Measurements from ENCODE around the gene MYO3B.

MYO3B gene

DNA sequence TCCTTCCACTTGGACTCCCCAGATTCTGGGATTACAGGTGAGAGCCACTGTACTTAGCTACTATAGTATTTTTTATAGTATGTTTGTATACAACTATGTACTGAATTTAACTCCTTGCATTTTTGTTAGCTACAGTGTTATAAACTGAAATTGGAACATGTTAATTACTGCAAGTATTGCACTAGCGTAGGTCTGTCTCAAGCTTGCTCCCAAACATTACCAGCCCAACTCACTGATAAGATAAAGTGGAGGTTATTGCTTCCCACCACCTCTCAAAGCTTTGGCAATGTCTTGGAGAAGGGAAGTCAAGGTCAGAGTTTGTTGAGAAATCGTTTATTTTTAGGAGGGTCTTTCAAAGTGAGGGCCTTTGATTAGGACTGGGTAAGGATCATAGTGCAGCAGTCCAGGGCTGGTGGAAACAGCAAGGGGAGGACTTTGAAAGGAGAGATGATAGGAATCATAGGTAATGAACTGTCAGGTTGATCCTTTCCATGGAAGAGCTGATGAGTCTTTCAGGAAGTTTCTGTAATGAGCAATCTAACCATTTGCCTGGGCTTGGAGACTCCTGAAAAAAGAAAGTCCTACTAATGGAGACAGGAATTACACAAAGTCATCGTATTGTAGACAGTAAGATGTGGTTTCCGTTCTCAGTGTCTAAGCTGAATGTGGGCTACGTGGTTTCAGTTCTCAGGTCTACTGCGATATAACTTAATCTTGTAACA lies 257.1 kb downstream of the MYO3B start:
- no peaks in the 10 kb centered on the region for H3K79me2 ChIP-seq (ENCODE audit: insufficient read depth, low read length)
- ATAC-seq (ENCODE audit: insufficient read depth, low read depth) (peak; percentile 97), DNase-seq (peak; percentile 21)
- no peaks in the 10 kb centered on the region for H3K36me3 ChIP-seq (ENCODE audit: insufficient read depth, low read length)
- H3K4me2 ChIP-seq (ENCODE audit: insufficient read depth, low read length), result no peak overlapping the region
- no peak overlapping the region for H3K27ac ChIP-seq (ENCODE audit: low read length)
- no peak overlapping the region for H3K9ac ChIP-seq (ENCODE audit: low read depth, low read length)
- H3K4me3 ChIP-seq (ENCODE audit: low read depth in 1 of 2, low read length in 2 of 2), result no peak overlapping the region
- peaks cover 16% of the 10 kb centered on the region for H3K4me1 ChIP-seq (ENCODE audit: insufficient read depth, low read length)
- no peak overlapping the region for H2AFZ ChIP-seq (ENCODE audit: low read depth, low read length)
- H4K20me1 ChIP-seq (ENCODE audit: insufficient read depth, low read length), result 0 out of 2 replicates have a peak, but pooled peaks cover 3% of the 10 kb centered on the region
- TF ChIP-seq, protein P1, sequence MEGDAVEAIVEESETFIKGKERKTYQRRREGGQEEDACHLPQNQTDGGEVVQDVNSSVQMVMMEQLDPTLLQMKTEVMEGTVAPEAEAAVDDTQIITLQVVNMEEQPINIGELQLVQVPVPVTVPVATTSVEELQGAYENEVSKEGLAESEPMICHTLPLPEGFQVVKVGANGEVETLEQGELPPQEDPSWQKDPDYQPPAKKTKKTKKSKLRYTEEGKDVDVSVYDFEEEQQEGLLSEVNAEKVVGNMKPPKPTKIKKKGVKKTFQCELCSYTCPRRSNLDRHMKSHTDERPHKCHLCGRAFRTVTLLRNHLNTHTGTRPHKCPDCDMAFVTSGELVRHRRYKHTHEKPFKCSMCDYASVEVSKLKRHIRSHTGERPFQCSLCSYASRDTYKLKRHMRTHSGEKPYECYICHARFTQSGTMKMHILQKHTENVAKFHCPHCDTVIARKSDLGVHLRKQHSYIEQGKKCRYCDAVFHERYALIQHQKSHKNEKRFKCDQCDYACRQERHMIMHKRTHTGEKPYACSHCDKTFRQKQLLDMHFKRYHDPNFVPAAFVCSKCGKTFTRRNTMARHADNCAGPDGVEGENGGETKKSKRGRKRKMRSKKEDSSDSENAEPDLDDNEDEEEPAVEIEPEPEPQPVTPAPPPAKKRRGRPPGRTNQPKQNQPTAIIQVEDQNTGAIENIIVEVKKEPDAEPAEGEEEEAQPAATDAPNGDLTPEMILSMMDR (IDR thresholded peaks at IDR 0.05; ENCODE audit: borderline replicate concordance, extremely low read depth, low read length, poor library complexity, severe bottlenecking), result no peak
- TF ChIP-seq EZH2 (IDR thresholded peaks at IDR 0.05; ENCODE audit: borderline replicate concordance, low read depth, low read length, severe bottlenecking), result no peak
- H3K9me3 ChIP-seq (ENCODE audit: insufficient read depth, low read length, severe bottlenecking), result no peaks in the 10 kb centered on the region
- peaks cover 7% of the 10 kb centered on the region for H3K27me3 ChIP-seq (ENCODE audit: insufficient read depth, low read length, poor library complexity)

DNA sequence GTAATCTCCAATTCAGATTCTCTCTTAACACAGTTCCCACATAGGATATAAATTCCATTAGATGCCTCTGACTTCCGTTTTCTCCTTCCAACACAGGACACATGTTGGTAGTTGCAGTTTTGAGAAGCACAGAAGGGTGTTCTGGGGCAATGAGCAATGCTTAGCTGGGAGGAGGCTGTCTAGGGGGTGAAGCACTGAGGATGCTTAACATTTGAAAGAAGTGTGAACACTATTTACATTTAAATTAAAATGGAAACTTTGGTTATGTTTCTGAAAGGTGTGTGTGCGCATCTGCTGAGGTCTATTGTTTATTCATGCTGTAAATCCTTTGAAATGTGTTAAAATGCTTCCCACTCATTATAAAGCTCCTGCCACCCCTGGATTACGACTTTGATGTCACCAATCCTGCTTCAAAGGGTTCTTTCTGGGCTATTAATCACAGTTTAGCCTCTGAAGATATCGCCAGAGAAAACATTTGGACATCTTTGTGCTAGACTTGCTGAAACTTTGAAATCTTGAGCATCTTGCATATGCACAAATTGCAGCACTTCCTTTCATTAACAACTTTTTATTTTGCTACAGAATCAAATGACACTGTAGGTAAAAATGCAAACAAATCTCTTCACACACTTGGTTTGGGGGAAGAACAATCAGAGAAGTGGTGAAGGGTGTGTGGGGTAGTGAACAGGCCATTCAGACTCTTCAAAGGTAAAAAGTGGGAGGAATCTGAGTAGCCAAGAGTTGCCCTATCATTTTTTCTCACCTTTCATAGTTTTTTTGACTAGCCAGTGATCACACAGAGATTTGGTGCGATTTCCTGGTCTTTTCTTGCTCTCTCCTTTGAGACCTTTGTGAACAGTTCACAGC lies 258.4 kb downstream of the MYO3B start:
- Histone ChIP-seq H3K27ac (ENCODE audit: low read length) (no peak overlapping the region), H4K20me1 (ENCODE audit: insufficient read depth, low read length) (0 out of 2 replicates have a peak, but pooled peaks cover 3% of the 10 kb centered on the region), H3K4me2 (ENCODE audit: insufficient read depth, low read length) (no peak overlapping the region), H3K4me3 (ENCODE audit: low read depth in 1 of 2, low read length in 2 of 2) (no peak overlapping the region), H3K9ac (ENCODE audit: low read depth, low read length) (no peak overlapping the region), H3K36me3 (ENCODE audit: insufficient read depth, low read length) (no peaks in the 10 kb centered on the region), H3K9me3 (ENCODE audit: insufficient read depth, low read length, severe bottlenecking) (no peaks in the 10 kb centered on the region), H3K27me3 (ENCODE audit: insufficient read depth, low read length, poor library complexity) (peaks cover 7% of the 10 kb centered on the region), H2AFZ (ENCODE audit: low read depth, low read length) (no peak overlapping the region), H3K4me1 (ENCODE audit: insufficient read depth, low read length) (peaks cover 16% of the 10 kb centered on the region), H3K79me2 (ENCODE audit: insufficient read depth, low read length) (no peaks in the 10 kb centered on the region)
- ATAC-seq (ENCODE audit: insufficient read depth, low read depth) (no peak), DNase-seq (no peak)
- TF ChIP-seq, protein P1 (IDR thresholded peaks at IDR 0.05; ENCODE audit: borderline replicate concordance, extremely low read depth, low read length, poor library complexity, severe bottlenecking), result no peak
- no peak for TF ChIP-seq EZH2 (IDR thresholded peaks at IDR 0.05; ENCODE audit: borderline replicate concordance, low read depth, low read length, severe bottlenecking)

DNA sequence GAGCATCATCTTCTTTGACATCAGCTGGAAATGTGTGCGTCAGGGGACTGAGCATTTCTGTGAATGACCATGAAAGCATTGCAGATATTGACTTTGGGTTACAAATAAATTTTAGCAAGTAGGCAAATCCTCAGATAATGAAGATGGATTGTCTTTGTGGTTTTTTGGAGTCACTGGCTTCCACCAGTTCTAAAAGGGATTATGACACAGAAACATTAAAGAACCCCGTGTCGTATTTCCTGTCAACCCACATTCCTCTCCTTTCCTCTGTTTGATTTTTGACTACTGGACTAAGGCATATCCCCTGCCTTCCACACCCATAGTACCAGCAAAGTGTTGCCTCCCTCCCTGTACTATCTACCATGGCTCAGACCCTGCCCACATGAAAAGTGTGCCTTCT lies 268.1 kb downstream of the MYO3B start:
- H3K4me3 ChIP-seq (ENCODE audit: low read depth in 1 of 2, low read length in 2 of 2), result no peak overlapping the region
- H4K20me1 ChIP-seq (ENCODE audit: insufficient read depth, low read length), result no peaks in the 10 kb centered on the region
- no peak for DNase-seq
- H3K4me2 ChIP-seq (ENCODE audit: insufficient read depth, low read length), result no peak overlapping the region
- no peaks in the 10 kb centered on the region for H3K4me1 ChIP-seq (ENCODE audit: insufficient read depth, low read length)
- H3K9ac ChIP-seq (ENCODE audit: low read depth, low read length), result no peak overlapping the region
- ATAC-seq (ENCODE audit: insufficient read depth, low read depth), result no peak
- no peak for TF ChIP-seq EZH2 (IDR thresholded peaks at IDR 0.05; ENCODE audit: borderline replicate concordance, low read depth, low read length, severe bottlenecking)
- TF ChIP-seq, protein P1 (IDR thresholded peaks at IDR 0.05; ENCODE audit: borderline replicate concordance, extremely low read depth, low read length, poor library complexity, severe bottlenecking), result no peak
- no peak overlapping the region for H2AFZ ChIP-seq (ENCODE audit: low read depth, low read length)
- H3K79me2 ChIP-seq (ENCODE audit: insufficient read depth, low read length), result no peaks in the 10 kb centered on the region
- H3K27me3 ChIP-seq (ENCODE audit: insufficient read depth, low read length, poor library complexity), result peaks cover 5% of the 10 kb centered on the region
- no peaks in the 10 kb centered on the region for H3K9me3 ChIP-seq (ENCODE audit: insufficient read depth, low read length, severe bottlenecking)
- H3K27ac ChIP-seq (ENCODE audit: low read length), result no peak overlapping the region
- H3K36me3 ChIP-seq (ENCODE audit: insufficient read depth, low read length), result no peaks in the 10 kb centered on the region

All from DND-41 (cell line).